HG02943 (cell line): ENCODE data around the gene MFSD11.
"Not testable (repeated sequence)": the region's sequence is repeated elsewhere in the genome, so short reads cannot be mapped to it uniquely, and the experiment has no call there.

ENCODE experiments used
- ATAC-seq: cut with Tn5 transposase; IDR thresholded peaks from one replicate; pipeline ENCODE4 v1.9.1; 2021; ENCODE audit warnings: mild to moderate bottlenecking, low read depth, moderate library complexity; ENCODE audit not compliant: unreplicated experiment

The MFSD11 gene

GRCh38 chr17:76791053-76791980 is 53.4 kb downstream of the MFSD11 start:
- ATAC-seq: no peak

GRCh38 chr17:76792348-76792747 is 54.4 kb downstream of the MFSD11 start:
- ATAC-seq: no peak

GRCh38 chr17:76793775-76794174 is 55.9 kb downstream of the MFSD11 start:
- ATAC-seq: no peak

GRCh38 chr17:76796081-76796480 is 58.2 kb downstream of the MFSD11 start:
- no peak for ATAC-seq

GRCh38 chr17:76797241-76797840 is 59.4 kb downstream of the MFSD11 start:
- ATAC-seq: no peak

- ATAC-seq: no peak
Observed at GRCh38 chr17:76801706-76802105, 63.8 kb downstream of the MFSD11 start.

GRCh38 chr17:76805319-76805718 is 67.4 kb downstream of the MFSD11 start:
- ATAC-seq: no peak

- ATAC-seq: not testable (repeated sequence)
Observed at GRCh38 chr17:76806151-76806550, 68.2 kb downstream of the MFSD11 start.

- ATAC-seq: not testable (repeated sequence)
Observed at GRCh38 chr17:76806767-76807166, 68.8 kb downstream of the MFSD11 start.

- ATAC-seq: no peak
Observed at GRCh38 chr17:76808326-76808725, 70.4 kb downstream of the MFSD11 start.

GRCh38 chr17:76810956-76811355 is 73.0 kb downstream of the MFSD11 start:
- no peak for ATAC-seq

- ATAC-seq: no peak
Observed at GRCh38 chr17:76811834-76812233, 73.9 kb downstream of the MFSD11 start.

GRCh38 chr17:76812263-76812662 is 74.3 kb downstream of the MFSD11 start:
- ATAC-seq: no peak

GRCh38 chr17:76812968-76813367 is 75.0 kb downstream of the MFSD11 start:
- ATAC-seq: no peak

- not testable (repeated sequence) for ATAC-seq
Observed at GRCh38 chr17:76815907-76816589, 78.1 kb downstream of the MFSD11 start.

GRCh38 chr17:76816590-76817135 is 78.7 kb downstream of the MFSD11 start:
- ATAC-seq: no peak

GRCh38 chr17:76820039-76820438 is 82.1 kb downstream of the MFSD11 start:
- ATAC-seq: no peak

- no peak for ATAC-seq
Observed at GRCh38 chr17:76820561-76820960, 82.6 kb downstream of the MFSD11 start.

- ATAC-seq: no peak
Observed at GRCh38 chr17:76822184-76822778, 84.4 kb downstream of the MFSD11 start.

GRCh38 chr17:76824093-76824492 is 86.2 kb downstream of the MFSD11 start:
- ATAC-seq: no peak
